Hepatocyte (in vitro differentiated cells): Measurements from ENCODE around the gene CDH1.

Experiments used
- EZH2 ChIP-seq: fragments of 200-600 bp; sonication (generic); IDR thresholded peaks from 2 replicates; pipeline ENCODE4 v1.6.1; 2016; ENCODE audit warnings: antibody characterized with exemption, mild to moderate bottlenecking, borderline replicate concordance
- EZH2phosphoT487 ChIP-seq: fragments of 200-600 bp; sonication (generic); IDR thresholded peaks from one replicate; pipeline ENCODE4 v1.6.1; 2018; ENCODE audit warnings: antibody characterized with exemption, mild to moderate bottlenecking, low read depth, moderate library complexity; ENCODE audit not compliant: unreplicated experiment, severe bottlenecking
- TF ChIP-seq, protein P1 (sequence below): fragments of 200-600 bp; sonication (generic); IDR thresholded peaks from 2 replicates; pipeline ENCODE4 v1.5.1; 2016; ENCODE audit warnings: antibody characterized with exemption, mild to moderate bottlenecking; ENCODE audit not compliant: poor library complexity

GRCh38 chr16:68713361-68713760 lies 23.7 kb upstream of the CDH1 start:
- TF ChIP-seq, protein P1, sequence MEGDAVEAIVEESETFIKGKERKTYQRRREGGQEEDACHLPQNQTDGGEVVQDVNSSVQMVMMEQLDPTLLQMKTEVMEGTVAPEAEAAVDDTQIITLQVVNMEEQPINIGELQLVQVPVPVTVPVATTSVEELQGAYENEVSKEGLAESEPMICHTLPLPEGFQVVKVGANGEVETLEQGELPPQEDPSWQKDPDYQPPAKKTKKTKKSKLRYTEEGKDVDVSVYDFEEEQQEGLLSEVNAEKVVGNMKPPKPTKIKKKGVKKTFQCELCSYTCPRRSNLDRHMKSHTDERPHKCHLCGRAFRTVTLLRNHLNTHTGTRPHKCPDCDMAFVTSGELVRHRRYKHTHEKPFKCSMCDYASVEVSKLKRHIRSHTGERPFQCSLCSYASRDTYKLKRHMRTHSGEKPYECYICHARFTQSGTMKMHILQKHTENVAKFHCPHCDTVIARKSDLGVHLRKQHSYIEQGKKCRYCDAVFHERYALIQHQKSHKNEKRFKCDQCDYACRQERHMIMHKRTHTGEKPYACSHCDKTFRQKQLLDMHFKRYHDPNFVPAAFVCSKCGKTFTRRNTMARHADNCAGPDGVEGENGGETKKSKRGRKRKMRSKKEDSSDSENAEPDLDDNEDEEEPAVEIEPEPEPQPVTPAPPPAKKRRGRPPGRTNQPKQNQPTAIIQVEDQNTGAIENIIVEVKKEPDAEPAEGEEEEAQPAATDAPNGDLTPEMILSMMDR = no peak
- TF ChIP-seq EZH2 = no peak
- TF ChIP-seq EZH2phosphoT487 = no peak
